ENCODE results near the gene PTPRG.
A peak's percentile ranks its signal among the peaks of the same experiment; 100 is the strongest.

Gene PTPRG

DNA sequence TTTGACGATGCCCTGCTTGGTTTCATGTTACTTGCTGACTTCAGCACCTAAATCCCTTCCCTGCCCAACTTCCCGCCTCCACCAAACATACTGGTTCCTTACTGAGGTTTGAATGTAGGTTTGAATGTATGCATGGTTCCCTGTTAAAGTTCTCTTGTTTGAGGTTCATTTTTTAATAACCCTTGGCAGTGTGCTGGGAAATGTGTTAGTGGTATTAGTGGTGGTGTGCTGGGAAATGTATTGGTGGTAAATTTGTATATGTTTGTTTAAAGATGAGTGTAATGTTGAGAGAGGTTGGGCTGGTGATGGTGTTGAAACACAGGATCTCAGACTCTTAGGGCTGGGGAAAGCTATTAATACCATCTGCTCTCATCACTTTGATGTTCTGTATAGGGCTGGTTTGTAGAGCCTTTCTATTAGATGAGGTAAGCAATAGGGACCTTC is 392.7 kb downstream of the PTPRG start:
- TF ChIP-seq CTCF (conservative IDR thresholded peaks at IDR 0.05; ENCODE audit: low read depth): no peak
- ChIA-PET POLR2A (ENCODE audit: low non-redundant PET) (no interaction called here), CTCF (no interaction called here)
- no peak overlapping the region for H3K27ac ChIP-seq
- no peak for DNase-seq (ENCODE audit: low spot score)

DNA sequence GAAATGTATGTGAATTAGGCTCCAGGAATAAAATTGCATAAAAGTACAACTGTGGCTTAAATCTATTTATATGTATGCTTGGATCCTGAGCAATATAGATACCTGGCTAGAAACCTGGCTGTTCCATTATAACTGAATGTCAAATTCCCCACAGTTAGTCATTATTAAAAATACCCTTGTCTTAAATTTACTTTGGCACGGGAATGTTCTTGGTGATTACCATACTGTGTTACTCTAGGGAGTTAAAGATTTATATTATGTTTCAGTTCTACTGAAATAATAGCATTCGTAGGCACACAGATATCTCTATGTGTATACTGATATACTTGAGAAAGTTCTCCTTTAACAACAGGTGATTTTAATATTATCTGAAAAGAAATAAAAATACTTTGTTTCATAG is 394.1 kb downstream of the PTPRG start:
- TF ChIP-seq CTCF (conservative IDR thresholded peaks at IDR 0.05; ENCODE audit: low read depth): no peak
- DNase-seq (ENCODE audit: low spot score): no peak
- CTCF ChIA-PET: no interaction called here
- POLR2A ChIA-PET (ENCODE audit: low non-redundant PET): no interaction called here
- no peak overlapping the region for H3K27ac ChIP-seq

- POLR2A ChIA-PET (ENCODE audit: low non-redundant PET): no interaction called here
- H3K27ac ChIP-seq: no peak overlapping the region
- peak; percentile 18 for DNase-seq (ENCODE audit: low spot score)
- no peak for TF ChIP-seq CTCF (conservative IDR thresholded peaks at IDR 0.05; ENCODE audit: low read depth)
- CTCF ChIA-PET: no interaction called here
These were observed 394.9 kb downstream of the PTPRG start for GRCh38 chr3:61956236-61956635.

DNA sequence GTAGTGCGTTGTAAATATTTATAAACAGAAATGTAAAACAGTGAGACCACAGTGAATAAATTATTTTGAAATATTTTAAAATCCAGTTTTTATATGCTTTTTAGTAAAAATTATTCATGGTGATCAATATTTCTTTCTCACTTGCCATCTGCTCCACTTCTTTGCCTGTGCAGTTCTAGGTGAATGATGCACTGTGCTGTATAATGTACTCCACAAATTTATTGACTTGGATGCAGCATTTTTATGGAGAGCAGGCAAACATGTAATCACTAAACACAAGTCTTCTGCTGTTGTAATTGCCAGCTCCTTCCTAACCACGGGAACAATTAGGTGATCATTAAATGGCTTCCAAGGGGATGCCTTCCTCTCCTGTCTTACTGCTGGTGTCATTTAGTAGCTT is 395.9 kb downstream of the PTPRG start:
- DNase-seq (ENCODE audit: low spot score): no peak
- no peak overlapping the region for H3K27ac ChIP-seq
- ChIA-PET POLR2A (ENCODE audit: low non-redundant PET) (no interaction called here), CTCF (no interaction called here)
- TF ChIP-seq CTCF (conservative IDR thresholded peaks at IDR 0.05; ENCODE audit: low read depth): no peak

DNA sequence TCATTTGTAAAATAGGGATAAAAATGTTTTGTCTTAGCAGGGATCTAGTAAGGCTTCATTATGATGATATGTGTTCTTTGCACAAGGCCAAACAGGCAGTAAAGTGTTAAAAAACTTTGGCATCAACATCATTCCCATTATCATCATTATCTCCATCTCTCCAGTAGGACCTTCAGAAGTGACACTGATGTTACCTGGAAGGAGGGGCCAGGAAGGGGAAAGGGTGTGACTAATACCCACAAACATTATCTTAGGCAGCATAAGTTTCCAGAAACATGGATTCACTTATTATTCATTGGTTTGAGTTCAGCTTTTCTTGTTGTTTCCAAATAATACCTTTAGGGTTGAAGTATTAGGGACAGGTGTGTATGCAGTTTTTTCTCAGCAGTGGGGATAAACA is 399.6 kb downstream of the PTPRG start:
- POLR2A ChIA-PET (ENCODE audit: low non-redundant PET): no interaction called here
- no peak overlapping the region for H3K27ac ChIP-seq
- CTCF ChIA-PET: no interaction called here
- TF ChIP-seq CTCF (conservative IDR thresholded peaks at IDR 0.05; ENCODE audit: low read depth): no peak
- DNase-seq (ENCODE audit: low spot score): no peak

- no peak for DNase-seq (ENCODE audit: low spot score)
- no peak overlapping the region for H3K27ac ChIP-seq
- CTCF ChIA-PET: no interaction called here
- TF ChIP-seq CTCF (conservative IDR thresholded peaks at IDR 0.05; ENCODE audit: low read depth): no peak
- POLR2A ChIA-PET (ENCODE audit: low non-redundant PET): no interaction called here
These were observed 400.5 kb downstream of the PTPRG start for GRCh38 chr3:61961900-61962299.

GRCh38 chr3:61964566-61964965 is 403.2 kb downstream of the PTPRG start:
- ChIA-PET CTCF (no interaction called here), POLR2A (ENCODE audit: low non-redundant PET) (no interaction called here)
- no peak overlapping the region for H3K27ac ChIP-seq
- no peak for DNase-seq (ENCODE audit: low spot score)
- no peak for TF ChIP-seq CTCF (conservative IDR thresholded peaks at IDR 0.05; ENCODE audit: low read depth)

Data from RWPE1 (cell line).